Stimulated activated CD4-positive, alpha-beta T cell treated with anti-CD3 and anti-CD28 coated beads, Interleukin-4, amount 100 ng/mL, for 48 hours (primary cell): ENCODE results near the gene DLGAP1.

Source experiments
- DNase-seq, 2 donors: peaks; one replicate each; pipeline ENCODE4 v3.0.0-alpha.2; 2020; ENCODE audit warnings: low read depth in 2 of 2

DLGAP1 gene

DNA sequence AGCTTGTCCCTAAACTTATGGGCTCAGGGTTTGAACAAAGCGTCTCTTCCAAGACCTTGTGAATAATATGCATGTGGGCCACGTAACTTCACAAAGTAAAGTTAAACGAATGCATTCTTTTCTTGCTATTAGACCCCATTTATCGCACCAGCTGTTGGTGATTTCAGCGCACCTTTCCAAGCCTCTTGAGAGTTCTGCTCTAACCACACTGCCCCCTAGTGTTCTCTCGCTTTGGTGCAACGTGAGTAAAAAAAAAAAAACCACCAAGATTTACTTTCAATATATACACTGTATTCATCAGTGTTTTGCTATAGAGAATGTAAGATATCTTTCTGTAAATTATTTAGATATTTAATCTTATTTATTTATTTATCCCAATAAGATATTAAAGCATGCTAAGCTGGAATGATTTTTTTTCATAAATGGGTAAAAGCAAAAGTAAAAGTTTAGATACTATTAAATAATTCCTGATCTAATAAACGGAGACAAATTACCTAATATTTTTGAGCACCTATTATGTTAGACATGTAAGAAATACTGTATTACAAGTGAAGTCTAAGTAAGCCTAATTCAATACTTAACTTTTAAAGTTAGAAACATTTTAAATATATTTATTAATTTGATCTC, 459.5 kb downstream of the DLGAP1 start:
- DNase-seq = peak; percentile 32 to 42

DNA sequence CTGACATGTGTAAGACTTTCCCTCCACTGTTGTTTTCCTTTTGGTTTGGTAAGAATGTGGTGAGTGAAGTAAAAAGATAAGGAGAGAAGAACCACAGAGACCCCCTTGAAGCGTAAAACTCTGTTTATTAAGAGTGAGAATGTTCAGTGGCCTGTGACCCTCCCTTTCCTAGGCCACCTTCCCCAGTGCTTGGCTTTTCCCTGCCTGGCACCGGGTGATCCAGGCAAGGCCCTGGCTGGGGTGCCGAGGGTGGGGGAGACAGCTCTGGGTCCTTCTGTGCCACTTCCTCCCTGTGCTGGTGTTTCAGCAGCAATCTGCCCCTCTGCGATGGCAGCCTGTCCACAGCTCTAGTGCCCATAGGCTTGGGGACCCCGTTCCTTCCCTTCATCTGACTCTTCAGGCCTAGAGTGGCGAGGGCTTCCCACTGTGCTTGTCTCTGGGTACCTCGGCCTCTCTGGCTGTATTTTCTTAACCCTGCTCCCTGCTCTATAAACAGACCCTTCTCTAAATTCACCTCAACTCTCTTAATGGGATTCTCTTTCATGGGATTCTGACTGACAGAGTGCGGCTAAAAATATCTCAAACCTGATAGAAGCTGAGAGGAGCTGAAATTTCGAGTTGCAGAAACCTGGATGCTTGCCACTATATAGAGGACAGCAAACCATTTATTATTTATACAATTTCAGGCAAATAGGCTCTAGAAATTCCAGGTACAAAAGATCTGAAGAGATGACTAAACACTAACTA, 461.0 kb downstream of the DLGAP1 start:
- DNase-seq = no peak

DNA sequence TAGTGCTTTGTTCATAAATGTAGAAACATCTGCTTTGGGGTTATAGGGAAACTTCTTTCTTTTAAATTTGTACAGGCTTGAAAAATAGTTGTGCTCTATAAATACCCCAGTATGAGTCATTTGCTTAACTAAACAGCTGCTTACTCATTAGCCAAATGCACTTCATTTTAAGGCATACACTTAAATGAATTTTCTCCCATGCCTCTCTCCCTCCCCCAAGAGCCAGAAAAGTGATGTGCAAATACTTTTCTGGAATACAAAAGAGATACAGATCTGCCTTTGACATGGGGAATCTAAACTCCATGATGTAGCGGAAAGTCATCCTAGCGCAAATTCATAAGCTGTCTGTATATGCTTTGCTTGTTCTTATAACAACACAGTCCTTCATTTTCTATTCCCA, 469.4 kb downstream of the DLGAP1 start:
- no peak for DNase-seq

DNA sequence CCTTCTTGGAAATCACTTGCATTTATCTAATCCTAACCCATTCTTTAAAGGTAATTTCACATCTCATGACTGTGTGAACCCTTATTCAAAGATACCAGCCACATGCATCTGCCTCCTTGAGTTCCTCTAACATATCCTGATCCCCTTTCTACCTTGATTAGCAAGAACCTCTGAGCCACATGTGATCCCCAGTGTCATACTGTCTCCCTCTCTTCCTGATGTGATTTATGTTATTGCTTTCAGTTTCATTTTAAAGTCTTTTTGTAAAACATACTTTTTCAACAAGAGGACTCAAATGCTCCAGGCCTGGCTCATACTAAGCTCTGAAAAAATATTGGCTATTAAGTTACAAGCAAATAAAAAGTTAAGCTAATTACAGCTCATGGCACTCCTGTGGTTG, 470.1 kb downstream of the DLGAP1 start:
- DNase-seq = no peak

DNA sequence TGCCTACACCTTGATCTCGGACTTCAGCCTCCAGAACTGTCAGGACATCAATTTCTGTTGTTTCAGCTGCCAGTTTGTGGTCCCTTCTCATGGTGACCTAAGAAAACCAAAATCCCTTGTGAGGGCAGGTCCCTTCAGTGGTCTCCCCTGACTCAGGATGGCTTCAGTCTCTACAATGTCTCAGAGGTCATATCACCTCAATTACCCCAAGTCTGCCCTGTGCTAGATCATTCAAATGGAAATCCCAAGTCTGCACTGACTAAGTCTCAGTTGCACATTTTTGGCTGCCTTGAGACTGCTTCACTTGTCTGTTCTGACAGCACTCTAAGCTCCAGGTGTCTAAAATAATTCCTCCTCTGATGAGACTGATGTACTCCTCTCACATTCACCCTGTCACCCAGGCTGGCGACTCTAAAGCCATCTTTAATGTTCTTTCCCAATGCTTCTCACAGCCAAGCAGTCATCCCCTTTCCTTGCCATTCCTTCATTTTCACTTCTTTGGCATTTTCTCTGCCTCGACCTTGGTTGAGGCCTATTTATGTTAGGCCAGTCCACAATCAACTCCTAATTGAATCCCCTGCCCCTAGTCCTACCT, 470.8 kb downstream of the DLGAP1 start:
- no peak for DNase-seq

DNA sequence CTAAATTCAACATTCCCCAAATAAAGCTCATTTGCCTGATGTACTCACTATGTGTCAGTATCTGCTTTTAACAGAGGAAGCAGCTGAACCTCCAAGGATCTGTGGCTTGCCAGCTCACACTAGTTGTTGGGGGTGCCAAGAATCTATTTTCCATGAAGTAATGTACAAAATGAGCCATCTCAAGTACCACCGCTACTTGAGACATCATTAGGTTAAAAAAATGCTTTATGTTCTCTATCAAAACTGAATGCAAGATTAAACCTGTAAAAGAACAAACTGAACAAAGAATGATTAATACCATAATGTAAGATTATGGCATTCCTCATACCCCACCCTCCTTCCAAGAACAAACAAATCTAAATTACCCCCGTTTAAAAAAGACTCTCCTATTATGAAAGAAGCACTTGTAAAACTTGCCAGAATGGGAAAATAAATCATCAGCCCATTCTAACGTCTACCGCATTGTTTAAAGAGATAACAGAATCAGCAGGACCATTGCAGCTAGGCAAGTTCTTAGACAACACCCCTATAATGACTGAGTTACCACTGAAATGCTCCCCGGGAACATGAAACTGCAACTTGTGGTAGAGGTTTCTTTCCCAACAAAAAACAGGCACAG, 471.6 kb downstream of the DLGAP1 start:
- DNase-seq = no peak

DNA sequence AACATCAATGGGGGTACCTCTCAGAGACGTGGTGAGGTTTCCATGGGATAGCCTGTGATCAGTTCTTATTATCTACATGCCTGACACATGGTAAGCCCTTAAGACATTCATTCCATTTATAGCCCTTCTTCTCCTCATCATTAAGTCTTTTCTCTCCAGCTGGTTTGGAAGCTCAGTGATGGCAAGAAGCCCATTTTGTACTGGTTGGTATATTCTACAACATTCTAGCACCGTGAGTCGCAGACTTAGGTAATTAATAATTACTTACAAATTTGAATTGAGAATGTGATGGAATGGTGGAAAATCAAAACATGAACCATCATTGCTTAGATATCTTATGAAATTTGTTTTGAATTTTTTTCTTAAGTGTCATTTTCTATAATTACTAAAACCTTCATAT, 472.6 kb downstream of the DLGAP1 start:
- no peak for DNase-seq

DNA sequence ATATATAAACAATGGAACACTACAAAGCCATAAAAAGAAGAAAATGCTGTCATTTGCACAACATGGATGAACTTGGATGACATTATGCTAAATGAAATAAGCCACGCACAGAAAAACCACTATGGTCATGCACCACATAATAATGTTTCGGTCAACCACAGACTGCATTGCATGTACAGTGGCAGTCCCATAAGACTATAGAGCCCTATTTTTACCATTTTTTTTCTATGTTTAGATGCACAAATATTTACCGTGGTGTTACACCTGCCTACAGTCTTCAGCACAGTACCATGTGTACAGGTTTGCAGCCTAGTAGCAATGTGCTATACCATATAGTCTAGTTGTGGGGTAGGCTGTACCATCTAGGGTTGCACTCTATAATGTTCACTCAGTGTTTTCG, 476.1 kb downstream of the DLGAP1 start:
- DNase-seq = no peak

DNA sequence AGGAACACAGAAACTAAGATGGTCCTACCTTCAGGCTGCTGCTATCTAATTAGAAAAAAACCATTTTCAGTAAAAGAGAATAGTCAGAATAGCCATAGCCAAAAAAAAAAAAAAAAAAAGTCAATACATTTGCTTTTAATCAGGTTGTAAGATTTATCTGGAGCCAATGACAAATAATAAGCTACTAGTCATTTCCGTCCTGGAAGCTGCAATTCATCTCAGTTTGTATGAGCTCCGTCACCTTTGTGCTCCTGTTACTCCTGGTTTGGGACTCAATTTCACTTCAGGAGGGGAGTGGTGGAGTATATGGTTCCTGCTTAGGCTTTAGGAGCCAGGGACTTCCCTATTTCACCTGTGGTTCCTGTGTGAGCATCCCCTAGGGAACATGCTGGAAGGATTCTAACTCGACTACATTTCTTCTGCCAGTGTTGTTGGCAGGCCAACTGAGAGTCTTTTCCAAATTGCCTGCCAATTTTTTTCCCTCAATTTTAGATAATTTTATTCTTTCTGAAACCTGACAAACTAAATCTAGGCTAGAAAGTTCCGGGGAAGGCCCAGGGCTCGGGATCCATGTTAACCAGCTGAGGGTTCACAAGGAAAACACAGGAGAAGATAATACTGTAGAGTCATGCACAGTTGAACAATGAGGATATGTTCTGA, 481.8 kb downstream of the DLGAP1 start:
- no peak for DNase-seq

DNA sequence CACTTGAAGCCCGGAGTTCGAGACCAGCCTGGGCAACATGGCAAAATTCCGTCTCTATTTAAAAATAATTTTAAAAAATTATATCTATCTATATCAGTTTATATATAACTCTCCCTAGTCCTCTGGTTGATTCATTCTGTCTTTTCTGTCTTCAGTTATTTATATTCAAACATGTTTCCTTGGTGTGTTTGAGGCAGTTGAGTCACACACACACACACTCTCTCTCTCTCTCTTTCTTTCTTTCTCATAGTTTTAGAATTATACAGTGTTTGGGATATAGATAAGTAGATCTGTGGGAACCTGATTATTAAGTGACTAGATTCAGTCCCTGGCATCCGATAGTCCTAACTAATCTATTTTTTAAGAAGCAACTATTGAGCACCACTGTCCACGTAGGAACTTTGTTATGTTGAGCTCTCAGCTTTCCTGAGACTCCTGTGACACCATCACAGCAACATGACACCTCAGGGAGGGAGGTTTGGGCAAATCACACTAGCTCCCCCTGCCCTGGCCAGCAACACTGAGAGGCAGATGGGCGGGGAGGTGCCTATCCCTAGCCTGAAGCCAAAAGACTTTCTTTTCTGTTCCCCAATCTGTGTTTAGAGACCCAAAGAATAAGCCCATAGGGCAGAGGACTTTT, 482.7 kb downstream of the DLGAP1 start:
- DNase-seq = no peak

DNA sequence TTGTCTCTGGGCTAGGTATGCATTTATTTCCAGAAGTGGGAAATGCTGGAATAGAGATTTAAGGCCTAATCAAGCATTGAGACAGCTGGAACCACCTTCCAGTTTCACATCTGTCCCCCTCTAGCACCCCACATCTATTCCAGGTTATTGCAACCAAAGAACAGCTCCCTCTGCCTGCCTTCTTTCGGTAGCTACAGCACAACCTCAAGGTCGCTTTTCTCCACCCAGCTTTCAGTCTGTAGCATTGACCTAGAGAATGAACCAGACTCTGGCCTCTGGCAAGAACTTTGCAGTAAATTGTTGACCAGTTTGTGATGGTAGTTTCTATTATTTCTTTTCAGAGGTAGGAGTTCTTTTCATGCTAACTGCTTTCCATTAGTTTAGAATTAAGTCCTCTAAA, 484.2 kb downstream of the DLGAP1 start:
- DNase-seq = no peak

DNA sequence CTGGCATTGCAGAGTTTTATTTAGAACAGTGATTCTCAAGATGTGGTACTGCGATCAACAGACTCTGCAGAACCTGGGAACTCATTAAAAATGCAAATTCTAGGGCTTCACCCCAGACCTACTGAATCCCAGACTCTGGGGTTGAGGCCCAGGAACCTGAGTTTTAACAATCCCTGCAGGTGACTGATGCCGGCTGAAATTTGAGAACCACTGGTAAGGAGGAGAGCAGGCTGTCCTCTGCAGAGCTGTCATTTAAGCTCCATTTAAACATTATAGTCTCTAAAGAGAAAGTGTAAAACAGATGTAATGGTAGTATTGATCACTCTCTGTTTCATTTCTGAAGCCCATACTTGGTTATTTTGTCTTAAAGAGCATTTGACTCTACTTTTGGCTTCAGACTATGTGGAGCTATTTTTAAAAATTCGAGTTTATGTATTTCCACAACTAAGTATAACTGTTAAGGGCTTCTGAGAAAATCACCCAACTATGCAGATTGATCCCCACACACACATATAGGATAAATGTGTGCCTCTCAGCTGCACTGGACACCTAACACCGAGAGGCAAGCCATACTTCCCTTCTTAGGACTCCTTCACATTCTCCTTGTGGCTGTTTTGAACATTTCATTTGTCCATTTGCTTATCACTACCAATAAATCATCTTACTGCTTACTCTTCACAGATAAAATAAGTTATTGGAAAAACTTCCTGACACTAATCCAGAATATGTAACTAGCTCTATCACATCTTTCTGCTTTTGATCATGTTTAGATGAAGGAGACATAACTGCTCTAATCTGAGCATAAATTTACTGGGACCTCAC, 487.5 kb downstream of the DLGAP1 start:
- no peak for DNase-seq

DNA sequence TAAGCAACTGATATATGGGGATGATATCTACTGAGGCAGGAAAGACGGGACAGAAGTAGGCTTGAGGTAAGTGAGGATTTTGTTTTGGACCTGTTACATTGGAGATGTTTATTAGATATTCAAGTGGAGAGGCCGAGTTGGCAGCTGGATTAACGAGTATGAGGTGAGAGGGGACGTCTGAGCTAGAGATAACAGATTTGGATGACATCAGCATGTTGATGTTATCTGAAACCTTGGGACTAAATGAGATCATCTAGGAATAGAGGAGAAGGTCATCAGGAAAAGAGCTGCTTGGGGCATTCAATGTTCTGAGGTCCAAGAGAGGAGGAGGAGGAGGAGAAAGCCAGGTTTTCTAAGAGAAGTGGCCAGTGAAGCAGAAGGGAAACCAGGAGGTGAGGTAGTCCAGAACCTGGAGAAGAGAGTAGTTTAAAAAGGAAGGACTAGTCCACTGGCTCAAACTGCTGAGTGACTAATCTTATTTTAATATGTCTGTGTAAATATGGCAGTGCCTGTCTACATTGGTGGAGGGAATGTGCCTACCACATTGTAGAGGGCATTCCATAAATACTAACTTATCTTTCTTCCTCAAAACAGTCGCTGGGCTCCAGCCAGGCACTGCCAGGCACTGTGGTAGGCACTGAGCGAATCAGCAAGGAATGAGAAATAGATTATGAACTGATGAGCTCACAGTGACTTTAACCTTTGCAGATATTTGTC, 488.3 kb downstream of the DLGAP1 start:
- DNase-seq = no peak

DNA sequence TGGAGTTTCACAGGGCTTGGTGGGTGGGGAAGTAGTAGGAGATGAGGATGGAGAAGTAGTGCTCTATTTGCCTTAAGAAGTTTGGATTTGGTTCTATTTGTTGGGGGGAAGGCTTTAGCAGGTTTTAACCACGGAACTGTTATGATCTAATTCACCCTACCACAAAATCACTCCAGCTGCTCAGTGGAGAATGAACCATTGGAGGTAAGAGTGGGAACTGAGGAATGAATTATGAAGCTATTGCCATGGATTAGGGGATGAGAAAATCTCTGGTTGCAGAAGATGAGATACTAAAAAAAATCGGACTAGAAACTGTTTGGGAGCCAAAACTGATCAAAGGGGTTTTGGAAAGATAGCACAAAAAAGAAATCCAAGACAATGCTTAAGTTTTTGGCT, 488.9 kb downstream of the DLGAP1 start:
- no peak for DNase-seq

DNA sequence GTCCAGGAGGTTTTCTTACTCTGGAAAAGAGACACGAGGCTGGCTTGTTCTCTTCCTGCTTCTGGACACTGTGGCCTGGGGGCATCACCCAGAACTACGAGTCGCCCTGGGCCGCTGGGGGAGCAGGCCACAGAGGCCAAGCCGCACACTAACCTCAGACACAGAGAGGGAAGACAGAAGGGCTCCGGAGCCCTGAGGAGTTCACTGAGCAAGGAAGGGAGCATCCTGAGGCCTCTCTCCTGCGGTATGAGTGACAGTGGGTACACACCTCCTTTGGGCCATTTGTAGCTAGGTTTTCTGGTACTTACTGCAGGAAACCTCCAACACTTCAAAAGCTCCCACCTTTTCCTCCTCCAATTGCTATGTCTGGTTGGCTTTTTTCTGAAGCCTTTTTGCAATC, 494.1 kb downstream of the DLGAP1 start:
- no peak for DNase-seq

DNA sequence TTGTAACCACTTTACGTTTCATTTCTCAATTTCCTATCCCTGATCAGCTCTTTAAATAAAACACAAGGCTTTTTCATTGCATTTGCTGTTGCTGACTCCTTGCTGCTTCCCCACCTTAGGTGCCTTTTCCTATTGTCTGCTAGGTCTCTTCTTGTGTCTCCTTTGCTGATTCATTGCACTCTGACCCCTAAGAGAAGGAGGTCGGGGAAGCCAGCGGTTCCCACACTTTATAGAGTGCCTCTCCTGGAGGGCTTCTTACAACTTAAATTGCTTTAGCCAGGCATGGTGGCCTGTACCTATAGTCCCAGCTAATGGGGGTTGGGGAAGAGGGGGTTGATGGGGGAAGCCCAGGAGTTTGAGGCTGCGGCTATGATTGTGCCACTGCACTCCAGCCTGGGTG, 495.0 kb downstream of the DLGAP1 start:
- no peak for DNase-seq

DNA sequence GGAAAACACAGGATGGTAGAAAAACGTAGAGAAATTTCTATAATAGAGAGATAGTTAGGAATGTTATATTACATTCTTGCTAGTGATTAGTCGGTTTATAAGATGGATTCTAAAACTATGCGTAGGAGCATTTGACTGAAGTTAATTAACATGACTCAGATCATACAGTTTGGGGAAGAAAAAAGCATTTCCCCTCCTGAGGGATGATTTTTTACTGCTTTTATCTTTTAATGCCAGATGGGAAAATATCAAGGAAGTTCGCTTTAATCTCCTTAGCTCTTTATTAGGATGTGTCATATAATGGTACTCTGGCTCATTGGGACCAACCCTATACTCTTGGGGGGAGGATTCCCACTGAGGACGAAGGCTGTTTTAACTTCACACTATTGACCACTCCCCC, 503.1 kb downstream of the DLGAP1 start:
- no peak for DNase-seq

DNA sequence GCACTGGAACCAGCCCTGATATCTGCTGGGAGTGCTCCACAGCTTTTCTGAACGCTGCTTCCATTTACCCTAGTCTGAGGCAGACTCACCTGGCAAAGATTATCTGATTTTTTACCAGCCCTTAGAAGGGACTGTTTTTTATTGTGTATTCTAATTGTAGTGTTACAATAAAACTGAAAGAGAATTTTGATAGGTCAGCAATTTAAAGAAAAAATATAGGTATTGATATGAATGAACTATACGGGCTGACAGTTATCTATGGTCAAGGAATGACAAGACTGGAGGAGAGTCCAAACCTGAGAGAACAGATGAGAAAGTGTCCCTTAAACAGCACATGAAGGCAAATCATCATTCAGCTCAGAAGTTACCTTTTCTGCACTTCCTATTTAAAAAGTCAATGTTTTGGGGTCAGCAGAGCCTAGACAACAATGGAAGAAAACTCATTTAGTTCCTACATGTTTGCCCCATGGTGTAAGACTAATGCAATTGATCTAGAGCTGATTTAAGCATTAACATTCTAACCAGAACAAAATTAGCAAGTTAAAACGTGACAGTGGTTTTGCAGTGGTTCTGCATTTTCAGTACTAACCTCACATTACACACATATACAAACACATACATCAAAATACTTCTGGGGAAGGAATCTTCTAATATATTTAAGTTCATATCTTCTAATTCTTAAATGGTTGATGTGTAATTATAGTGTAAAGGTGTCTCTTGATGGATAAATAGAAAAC, 504.3 kb downstream of the DLGAP1 start:
- DNase-seq = no peak

DNA sequence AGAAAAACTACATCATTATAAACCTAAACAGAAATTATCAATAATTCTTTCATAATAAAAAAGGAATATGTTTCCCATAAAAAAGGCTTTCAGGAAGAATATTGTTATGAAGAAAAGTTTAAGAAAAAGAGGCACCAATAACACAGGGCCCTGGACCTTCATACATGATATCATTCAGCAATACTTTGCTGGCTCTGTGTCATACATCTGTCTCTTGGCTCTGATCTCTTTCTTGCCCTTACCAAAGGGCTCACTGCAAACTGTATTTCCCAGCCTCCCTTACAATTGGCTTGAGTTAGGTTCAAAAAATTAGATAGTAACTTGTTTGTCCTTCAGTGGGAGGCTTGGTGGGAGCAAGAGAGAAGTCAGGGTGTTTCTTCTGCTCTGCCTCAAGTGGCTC, 506.1 kb downstream of the DLGAP1 start:
- no peak for DNase-seq

DNA sequence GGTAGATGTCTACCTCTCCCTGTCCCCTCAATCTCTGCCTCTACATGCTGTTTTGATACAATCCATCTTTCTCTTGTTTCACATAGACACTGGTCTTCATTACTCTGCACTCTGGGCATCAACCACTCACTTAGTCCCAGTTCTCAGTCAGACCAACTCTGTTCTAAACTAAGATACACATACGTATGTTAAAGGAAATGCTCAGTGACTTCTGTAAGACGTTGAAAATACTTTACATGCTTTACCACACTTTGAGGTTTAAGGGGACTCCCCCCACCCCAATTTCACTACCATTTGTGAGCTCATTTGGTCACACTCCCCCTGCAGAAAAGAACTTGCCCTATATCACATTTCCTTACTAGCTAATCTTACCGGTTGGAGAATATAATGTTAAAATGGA, 507.7 kb downstream of the DLGAP1 start:
- no peak for DNase-seq
